Nephron progenitor cell (in vitro differentiated cells): ENCODE results near the gene MBNL2.
"Not testable (repeated sequence)": the region's sequence is repeated elsewhere in the genome, so short reads cannot be mapped to it uniquely, and the experiment has no call there.

Source experiments
- DNase-seq: peaks from one replicate; pipeline ENCODE4 v3.0.0; 2021
- H3K27ac Mint-ChIP-seq: 2 replicates; pipeline ENCODE4 v1.8.0; 2021; ENCODE audit warnings: mild to moderate bottlenecking, moderate library complexity, mixed read lengths
- H3K27me3 Mint-ChIP-seq: 2 replicates; pipeline ENCODE4 v1.8.0; 2021; ENCODE audit warnings: mild to moderate bottlenecking, low read depth, mixed read lengths; ENCODE audit not compliant: poor library complexity
- H3K36me3 Mint-ChIP-seq: 2 replicates; pipeline ENCODE4 v1.8.0; 2021; ENCODE audit warnings: low read depth, mixed read lengths
- H3K4me1 Mint-ChIP-seq: 2 replicates; pipeline ENCODE4 v1.8.0; 2021; ENCODE audit warnings: mixed read lengths
- H3K4me3 Mint-ChIP-seq: 2 replicates; pipeline ENCODE4 v1.8.0; 2021; ENCODE audit warnings: mild to moderate bottlenecking, moderate library complexity, mixed read lengths
- H3K9me3 Mint-ChIP-seq: 2 replicates; pipeline ENCODE4 v1.8.0; 2021; ENCODE audit warnings: mild to moderate bottlenecking, moderate library complexity, mixed read lengths
- CTCF ChIP-seq: fragments of 200-600 bp; sonication (generic); IDR thresholded peaks from 2 replicates; pipeline ENCODE4 v1.5.0; 2021; ENCODE audit warnings: antibody characterized with exemption

MBNL2 gene

DNA sequence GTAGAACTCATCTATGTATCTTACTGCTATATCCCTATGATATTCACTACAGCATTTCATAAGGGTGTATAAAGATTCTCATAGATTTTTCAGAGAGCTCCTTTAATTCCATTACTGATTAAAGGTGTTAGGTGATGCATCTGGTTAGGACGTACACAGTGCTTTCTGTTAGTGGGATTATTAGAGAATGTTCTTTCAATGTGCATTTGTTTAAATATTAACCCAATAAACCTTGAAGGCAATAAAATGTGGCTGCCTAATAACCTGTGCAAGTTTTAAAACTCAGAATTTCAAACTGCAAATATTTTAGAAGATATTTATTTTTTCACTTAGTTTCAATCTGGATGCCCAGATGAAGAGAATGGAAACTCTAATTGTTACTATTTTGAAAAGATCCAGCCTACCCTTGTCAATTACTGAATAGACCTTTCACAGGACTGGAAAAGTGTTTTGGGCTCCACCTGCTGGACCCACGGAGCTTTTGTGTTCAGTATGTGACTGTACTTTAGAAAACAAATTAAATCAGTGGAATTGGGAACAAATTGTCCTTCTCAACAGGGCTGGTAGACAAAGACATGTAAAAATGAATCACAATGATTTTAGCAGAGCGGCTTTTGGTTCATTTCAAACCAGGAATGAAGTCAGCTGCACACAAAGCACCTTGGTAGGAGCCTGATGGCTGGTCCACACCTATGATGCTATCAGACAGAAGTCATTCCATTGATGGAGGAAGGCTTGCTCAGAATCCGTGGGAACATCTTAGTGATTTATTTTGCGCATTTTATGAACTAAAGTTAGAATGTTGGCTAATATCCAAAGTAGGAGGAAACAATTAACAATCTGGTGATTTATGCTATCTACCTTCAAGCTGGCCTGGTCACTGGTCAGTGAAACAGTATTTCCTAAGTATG, 122.4 kb downstream of the MBNL2 start:
- peaks cover under 1% of the 10 kb centered on the region for H3K9me3 Mint-ChIP-seq
- peak; percentile 29 for DNase-seq
- H3K27me3 Mint-ChIP-seq: no peaks in the 10 kb centered on the region
- peaks cover 40% of the 10 kb centered on the region for H3K36me3 Mint-ChIP-seq
- no peaks in the 10 kb centered on the region for H3K4me1 Mint-ChIP-seq
- TF ChIP-seq CTCF: peak; percentile 50
- no peak overlapping the region for H3K4me3 Mint-ChIP-seq
- no peak overlapping the region for H3K27ac Mint-ChIP-seq

DNA sequence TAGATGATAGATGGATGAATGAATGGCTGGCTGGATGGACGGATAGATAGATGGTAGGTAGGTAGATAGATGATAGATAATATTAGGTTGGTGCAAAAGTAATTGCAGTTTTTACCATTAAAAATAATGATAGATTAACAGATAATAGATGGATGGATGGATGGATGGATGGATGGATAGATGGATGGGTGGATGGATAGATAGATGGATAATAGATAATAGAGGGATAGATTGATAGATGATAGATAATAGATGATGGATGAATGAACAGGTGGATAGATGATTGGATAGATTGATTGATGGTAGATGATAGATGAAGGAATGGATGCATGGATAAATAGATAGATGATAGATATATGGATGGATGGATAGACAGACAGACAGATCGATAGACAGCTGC, 124.0 kb downstream of the MBNL2 start:
- Mint-ChIP-seq H3K4me3 (no peak overlapping the region), H3K27me3 (no peaks in the 10 kb centered on the region), H3K36me3 (peaks cover 56% of the 10 kb centered on the region), H3K27ac (no peak overlapping the region), H3K9me3 (peaks cover 16% of the 10 kb centered on the region), H3K4me1 (no peaks in the 10 kb centered on the region)
- DNase-seq: no peak
- TF ChIP-seq CTCF: no peak

DNA sequence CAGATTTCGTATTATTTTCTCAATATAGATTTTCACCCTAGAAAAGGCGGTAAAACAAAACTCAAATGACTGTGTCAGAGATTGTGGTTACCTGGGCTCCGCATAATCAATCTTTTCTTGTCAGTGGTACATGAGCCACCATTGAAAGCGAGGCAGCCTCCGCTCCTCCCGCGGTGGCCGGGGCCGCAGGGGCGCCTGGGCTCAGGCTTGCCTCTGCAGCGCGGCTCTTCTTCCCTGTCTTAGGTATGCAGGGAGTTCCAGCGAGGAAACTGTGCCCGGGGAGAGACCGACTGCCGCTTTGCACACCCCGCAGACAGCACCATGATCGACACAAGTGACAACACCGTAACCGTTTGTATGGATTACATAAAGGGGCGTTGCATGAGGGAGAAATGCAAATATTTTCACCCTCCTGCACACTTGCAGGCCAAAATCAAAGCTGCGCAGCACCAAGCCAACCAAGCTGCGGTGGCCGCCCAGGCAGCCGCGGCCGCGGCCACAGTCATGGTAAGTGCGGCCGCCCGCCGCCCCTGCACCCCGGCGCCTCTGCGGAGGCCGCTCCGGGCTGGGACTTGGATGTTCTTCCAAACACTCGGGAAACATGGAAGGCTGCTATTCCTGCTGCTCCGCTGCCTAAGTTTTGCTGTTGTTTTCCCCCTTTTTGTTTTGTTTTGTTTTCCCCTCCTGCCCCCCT, 124.6 kb downstream of the MBNL2 start:
- no peak overlapping the region for H3K4me3 Mint-ChIP-seq
- no peak for DNase-seq
- no peaks in the 10 kb centered on the region for H3K4me1 Mint-ChIP-seq
- peaks cover 62% of the 10 kb centered on the region for H3K36me3 Mint-ChIP-seq
- H3K9me3 Mint-ChIP-seq: peaks cover 22% of the 10 kb centered on the region
- no peak for TF ChIP-seq CTCF
- H3K27ac Mint-ChIP-seq: no peak overlapping the region
- H3K27me3 Mint-ChIP-seq: no peaks in the 10 kb centered on the region

DNA sequence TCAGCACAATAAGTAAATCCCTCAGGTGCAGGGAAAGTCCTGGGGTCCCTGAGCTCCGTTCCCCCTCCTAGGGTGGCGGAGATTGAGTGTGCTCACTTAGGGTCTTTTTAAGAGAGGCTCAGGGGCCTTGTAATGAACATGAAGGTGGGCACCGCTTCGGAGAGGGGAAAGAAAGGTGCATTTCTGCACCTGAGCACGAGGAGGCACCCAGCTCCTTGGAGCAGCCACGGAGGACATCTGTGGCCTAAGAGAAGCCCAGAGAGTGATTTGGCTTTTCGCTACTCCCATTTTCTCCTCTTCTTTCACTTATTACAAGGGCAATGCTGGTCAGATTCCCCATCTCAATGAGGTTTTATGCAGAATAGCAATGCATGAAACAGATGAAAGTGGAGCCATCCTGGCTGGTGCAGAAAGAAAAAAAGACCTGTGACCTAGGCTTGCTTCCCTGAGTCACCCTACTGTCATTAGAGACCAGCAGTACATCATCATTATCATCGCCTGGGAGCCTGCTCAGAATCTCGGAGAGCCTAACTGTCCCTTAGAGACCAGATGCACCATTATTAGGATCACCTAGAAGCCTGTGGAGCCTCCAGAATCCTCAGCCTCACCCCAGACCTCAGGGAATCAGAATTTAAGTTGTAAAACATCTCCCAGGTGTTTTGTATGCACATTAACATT, 125.3 kb downstream of the MBNL2 start:
- DNase-seq: no peak
- Mint-ChIP-seq H3K36me3 (peaks cover 68% of the 10 kb centered on the region), H3K27ac (no peak overlapping the region), H3K9me3 (peaks cover 25% of the 10 kb centered on the region), H3K4me3 (no peak overlapping the region), H3K4me1 (no peaks in the 10 kb centered on the region), H3K27me3 (no peaks in the 10 kb centered on the region)
- TF ChIP-seq CTCF: no peak

GRCh38 chr13:97348569-97349100, 126.5 kb downstream of the MBNL2 start:
- Mint-ChIP-seq H3K4me3 (no peak overlapping the region), H3K9me3 (peaks cover 25% of the 10 kb centered on the region), H3K36me3 (peaks cover 66% of the 10 kb centered on the region)

DNA sequence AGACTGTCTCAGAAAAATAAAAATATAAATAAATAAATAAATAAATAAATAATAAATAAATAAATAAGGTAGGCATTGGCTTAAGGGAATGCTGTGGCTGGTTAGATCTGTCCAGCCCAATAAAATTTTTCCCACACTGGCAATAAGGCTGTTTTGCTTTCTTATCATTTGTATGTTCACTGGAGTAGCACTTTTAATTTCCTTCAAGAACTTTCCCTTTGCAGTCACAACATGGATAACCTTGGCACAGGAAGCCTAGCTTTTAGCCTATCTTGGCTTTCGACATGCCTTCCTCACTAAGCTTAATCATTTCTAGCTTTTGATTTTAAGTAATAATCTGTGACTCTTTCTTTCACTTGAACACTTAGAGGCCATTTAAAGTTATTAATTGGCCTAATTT, 129.9 kb downstream of the MBNL2 start:
- H3K4me3 Mint-ChIP-seq, H3K27me3 Mint-ChIP-seq, H3K27ac Mint-ChIP-seq, H3K4me1 Mint-ChIP-seq, DNase-seq: not testable (repeated sequence)
- peaks cover 73% of the 10 kb centered on the region for H3K36me3 Mint-ChIP-seq
- H3K9me3 Mint-ChIP-seq: peaks cover 25% of the 10 kb centered on the region

More at GRCh38 chr13:97348569-97349100, 126.5 kb downstream of the MBNL2 start:
- no peaks in the 10 kb centered on the region for H3K4me1 Mint-ChIP-seq
- no peak for TF ChIP-seq CTCF
- DNase-seq: no peak
- no peaks in the 10 kb centered on the region for H3K27me3 Mint-ChIP-seq
- H3K27ac Mint-ChIP-seq: no peak overlapping the region
